Endothelial cell of umbilical vein (primary cell): ENCODE data around the gene ATP6V0C.

Experiments used
- CTCF ChIP-seq, 2 donors: IDR thresholded peaks; 1 replicate in 1 of 2; 2 replicates in 1 of 2; pipeline ENCODE4 v1.5.1; 2011; ENCODE audit warnings: low read length in 2 of 2, mild to moderate bottlenecking in 2 of 2, moderate library complexity in 2 of 2, control low read depth in 1 of 2, inconsistent platforms in 1 of 2, low read depth in 1 of 2; ENCODE audit not compliant: insufficient read depth in 1 of 2; ENCODE audit errors: extremely low read depth in 1 of 2
- POLR2A ChIP-seq: IDR thresholded peaks from 2 replicates; pipeline ENCODE4 v1.6.1; 2012; ENCODE audit warnings: low read depth, mild to moderate bottlenecking, control low read depth, low read length
- POLR2AphosphoS5 ChIP-seq: IDR thresholded peaks from 2 replicates; pipeline ENCODE4 v1.6.1; 2012; ENCODE audit warnings: low read depth, mild to moderate bottlenecking, control low read depth, low read length, moderate library complexity; ENCODE audit not compliant: insufficient read depth

DNA sequence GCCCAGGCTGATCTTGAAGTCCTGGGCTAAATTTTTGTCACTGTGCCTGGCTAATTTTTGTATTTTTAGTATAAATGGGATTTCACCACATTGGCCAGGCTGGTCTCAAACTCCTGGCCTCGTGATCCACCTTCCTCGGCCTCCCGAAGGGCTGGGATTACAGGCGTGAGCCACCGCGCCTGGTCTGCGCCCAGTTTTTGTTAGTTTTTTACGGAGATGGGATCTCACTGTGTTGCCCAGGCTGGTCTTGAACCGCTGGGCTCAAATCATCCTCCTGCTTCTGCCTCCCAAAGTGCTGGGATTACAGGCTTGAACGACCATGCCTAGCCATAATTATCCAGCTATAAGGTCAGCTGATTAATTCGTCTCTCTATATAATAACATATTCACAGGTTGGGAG, 20.2 kb downstream of the ATP6V0C start:
- TF ChIP-seq POLR2A, result no peak
- TF ChIP-seq CTCF (IDR thresholded peaks at IDR 0.05; ENCODE audit: extremely low read depth in 1 of 2, insufficient read depth in 1 of 2, low read depth in 1 of 2, low read length in 2 of 2), result no peak
- no peak for TF ChIP-seq POLR2AphosphoS5
